ENCODE results near the gene ARMH4.

- no peak for TF ChIP-seq SIN3A (IDR thresholded peaks at IDR 0.05; ENCODE audit: low read depth, low read length)
- TF ChIP-seq POLR2AphosphoS5 (IDR thresholded peaks at IDR 0.05; ENCODE audit: low read length) = no peak
- TF ChIP-seq BCL11A (IDR thresholded peaks at IDR 0.05; ENCODE audit: low read depth, low read length) = no peak
- no peak for TF ChIP-seq DPF2 (IDR thresholded peaks at IDR 0.05)
Measured at GRCh38 chr14:57961786-57962060, 190.3 kb downstream of the ARMH4 start.
